NOMO-1 treated with DMSO at 0.1 percent for 48 hours (cell line): ENCODE results near the gene CST7.
"Not testable (repeated sequence)": the region's sequence is repeated elsewhere in the genome, so short reads cannot be mapped to it uniquely, and the experiment has no call there.

Experiments used
- DNase-seq: peaks from one replicate; lab custom pipeline; 2025; ENCODE audit not compliant: unreplicated experiment; lab: John Stamatoyannopoulos, UW

CST7 gene

DNA sequence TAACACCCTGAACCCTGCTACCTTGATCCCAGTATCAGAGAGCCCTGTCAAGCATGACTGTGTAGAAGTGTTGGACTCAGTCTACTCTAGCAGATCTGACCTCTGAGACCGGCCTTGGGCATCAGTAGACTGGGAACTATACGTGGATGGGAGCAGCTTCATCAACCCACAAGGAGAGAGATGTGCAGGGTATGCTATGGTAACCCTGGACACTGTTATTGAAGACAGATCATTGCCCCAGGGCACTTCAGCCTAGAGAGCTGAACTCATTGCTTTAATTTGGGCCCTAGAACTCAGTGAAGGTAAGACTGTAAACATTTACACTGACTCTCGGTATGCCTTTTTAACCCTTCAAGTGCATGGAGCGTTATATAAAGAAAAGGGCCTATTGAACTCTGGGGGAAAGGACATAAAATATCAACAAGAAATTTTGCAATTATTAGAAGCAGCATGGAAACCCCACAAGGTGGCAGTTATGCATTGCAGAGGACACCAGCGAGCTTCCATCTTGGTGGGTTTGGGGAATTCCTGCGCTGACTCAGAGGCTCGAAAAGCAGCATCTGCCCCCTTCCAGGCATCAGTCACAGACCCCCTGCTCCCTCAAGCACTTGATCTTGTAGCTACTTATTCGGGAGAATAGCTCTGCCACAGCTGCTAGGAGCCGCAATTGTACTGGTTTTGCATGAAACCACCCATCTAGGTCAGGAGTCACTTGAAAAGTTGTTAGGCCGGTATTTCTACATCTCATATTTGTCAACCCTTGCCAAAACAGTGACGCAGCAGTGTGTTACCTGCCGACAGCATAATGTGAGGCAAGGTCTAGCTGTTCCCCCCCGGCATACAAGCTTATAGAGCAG is 19.0 kb upstream of the CST7 start:
- DNase-seq, result not testable (repeated sequence)

DNA sequence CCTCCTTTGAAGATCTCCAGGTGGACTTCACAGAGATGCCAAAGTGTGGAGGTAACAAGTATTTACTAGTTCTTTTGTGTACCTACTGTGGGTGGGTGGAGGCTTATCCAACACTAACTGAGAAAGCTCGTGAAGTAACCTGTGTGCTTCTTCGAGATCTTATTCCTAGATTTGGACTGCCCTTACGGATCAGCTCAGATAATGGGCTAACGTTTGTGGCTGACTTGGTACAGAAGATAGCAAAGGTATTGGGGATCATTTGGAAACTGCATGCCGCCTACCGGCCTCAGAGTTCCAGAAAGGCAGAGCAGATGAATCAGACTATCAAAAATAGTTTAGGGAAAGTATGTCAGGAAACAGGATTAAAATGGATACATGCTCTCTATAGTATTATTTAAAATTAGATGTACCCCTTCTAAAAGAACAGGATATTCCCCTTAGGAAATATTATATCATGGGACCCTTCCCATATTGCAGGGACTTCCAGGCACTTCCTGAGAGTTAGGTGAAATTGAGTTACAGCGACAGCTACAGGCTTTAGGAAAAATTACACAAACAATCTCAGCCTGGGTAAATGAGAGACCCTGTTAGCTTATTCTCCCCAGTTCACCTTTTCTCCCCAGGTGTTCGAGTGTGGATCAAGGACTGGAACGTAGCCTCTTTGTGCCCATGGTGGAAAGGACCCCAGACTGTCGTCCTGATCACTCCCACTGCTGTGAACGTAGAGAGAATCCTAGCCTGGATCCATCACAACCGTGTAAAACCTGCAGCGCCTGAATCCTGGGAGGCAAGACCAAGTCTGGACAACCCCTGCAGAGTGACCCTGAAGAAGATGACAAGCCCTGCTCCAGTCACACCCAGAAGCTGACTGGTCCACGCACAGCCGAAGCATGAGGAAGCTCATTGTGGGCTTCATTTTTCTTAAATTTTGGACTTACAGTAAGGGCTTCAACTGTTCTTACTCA is 18.1 kb upstream of the CST7 start:
- DNase-seq, result not testable (repeated sequence)

DNA sequence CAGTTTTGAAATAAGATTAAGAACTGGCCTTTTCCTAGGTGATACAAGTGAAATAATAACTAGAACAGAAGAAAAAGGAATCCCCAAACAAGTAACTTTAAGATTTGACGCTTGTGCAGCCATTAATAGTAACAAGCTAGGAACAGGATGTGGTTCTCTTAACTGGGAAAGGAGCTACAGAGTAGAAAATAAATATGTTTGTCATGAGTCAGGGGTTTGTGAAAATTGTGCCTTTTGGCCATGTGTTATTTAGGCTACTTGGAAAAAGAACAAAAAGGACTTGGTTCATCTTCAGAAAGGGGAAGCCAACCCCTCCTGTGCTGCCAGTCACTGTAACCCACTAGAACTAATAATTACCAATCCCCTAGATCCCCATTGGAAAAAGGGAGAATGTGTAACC is 17.2 kb upstream of the CST7 start:
- not testable (repeated sequence) for DNase-seq

DNA sequence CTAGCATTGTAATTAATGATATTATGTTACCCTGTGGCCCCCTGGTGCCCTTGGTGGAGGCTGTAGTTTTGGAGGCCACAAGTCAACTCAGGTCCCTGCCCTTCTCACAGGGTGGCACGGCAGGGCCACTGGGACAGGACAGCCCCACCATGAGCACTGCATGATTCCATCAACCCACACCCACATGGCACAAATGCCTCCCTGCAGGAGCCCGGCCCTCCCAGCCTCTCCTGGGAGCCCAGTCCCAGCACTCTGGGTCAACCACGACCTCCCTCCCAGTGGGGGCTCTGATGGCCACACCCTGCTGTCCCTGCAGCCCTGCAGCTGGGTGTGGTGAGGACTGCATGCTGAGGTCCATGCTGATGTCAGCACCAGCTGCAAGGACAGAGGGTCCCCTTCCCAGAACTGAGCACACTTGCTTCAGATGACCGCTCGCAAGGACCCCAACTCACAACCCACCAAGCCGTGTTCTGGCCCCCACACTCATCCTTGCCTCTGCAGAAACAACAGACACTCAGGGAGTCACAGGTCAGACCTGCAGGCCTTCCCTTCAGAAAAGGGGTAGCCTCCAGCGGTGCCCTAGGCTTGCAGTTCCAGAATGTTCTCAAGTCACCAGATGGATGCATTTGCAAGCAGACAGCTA is 15.7 kb upstream of the CST7 start:
- no peak for DNase-seq

DNA sequence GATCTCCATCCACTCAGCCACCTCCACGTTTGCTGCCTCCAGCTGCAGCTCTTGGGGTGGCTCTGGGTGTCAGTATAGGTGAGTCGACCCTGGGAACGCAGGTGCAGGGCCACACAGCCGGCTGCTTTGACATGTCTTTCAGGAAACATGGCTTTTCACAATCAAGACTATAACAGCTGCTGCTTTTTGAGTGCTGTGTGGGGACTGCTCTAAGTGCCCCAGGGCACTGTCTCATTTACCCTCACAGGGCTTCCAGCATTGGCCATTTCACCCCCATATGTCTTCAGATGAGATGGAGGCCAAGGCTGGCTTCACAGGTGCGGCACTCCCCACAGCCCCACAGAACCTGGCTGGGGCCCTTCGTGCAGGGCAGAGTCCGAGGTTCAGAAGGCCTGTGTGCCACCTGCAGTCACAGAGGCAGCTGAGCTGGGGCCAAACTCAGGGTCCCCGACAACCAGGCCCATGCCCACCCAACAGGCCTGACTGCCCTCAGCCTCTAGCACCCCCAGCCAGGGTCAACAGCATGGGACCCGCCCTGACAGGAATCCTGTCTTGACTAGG is 14.9 kb upstream of the CST7 start:
- no peak for DNase-seq

DNA sequence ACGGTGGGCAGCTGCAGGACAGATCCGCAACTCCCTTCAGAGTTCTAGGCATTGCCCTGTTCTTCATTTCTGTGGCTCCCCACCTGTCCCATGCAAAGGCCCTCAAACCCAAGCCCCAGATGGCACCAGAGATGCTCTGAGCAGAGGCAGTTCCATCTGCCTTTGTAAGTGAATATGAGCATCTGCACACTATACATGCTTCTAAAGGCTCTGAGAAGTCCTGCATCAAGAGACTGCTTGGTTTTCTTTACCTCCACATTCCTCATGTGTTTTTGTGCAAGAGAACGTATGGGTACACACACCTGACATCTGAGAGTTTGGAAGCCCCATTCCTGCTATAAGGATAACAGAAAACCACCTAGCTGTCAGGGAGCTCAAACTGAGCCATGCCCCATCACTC is 14.4 kb upstream of the CST7 start:
- DNase-seq, result no peak

DNA sequence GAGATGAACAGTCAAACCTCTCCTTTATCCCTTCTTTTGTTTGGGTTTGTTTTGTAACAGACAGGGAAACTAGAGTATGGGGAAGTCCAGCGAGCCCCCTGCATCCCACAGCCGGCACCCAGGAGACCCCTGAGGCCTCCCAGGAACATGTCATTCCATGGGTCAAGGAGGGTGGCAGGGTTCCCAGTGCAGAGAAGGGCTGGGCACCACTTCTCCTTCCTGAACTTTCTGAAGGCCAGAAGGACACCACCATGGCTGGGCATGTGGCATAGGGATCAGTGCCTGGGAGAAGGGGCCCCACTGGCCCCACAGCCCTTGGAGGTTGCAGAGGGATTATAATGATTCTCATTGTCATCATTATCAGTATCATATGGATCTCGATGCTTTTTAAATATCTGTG is 13.9 kb upstream of the CST7 start:
- no peak for DNase-seq

DNA sequence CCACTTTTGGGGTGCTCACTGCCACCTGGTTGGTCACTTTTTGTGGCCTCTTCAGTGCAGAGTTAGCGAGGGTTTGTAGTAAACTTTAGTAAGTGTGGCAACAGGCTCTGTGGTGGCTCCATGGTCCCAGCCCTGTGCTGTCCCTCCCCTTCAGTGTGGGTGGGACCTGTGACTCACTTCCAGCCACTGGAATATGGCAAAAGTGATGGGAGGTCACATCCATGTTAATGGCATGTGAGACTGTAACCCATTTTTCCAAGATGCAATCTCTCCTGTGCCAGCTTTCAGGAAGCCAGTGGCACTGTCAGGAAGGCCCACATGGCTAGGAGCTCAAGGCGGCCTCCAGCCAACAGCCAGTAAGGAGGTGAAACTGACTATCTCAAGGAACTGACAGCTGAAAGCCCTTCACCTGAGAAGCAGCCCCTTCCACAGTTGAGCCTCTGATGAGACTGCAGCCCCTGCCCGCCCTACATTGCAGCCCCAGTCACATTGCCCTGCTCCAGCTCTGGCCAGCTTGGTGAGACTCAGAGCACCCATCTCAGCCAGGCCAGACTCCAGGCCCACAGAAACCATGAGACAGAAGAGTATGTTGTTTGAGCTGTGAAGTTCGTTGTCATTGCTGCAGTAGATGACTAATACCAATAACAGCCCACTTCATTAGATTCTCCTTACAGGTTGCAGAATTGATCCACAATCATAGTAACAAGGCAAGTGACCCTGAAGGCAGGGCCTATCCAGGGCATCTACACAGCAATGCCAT is 13.1 kb upstream of the CST7 start:
- no peak for DNase-seq

DNA sequence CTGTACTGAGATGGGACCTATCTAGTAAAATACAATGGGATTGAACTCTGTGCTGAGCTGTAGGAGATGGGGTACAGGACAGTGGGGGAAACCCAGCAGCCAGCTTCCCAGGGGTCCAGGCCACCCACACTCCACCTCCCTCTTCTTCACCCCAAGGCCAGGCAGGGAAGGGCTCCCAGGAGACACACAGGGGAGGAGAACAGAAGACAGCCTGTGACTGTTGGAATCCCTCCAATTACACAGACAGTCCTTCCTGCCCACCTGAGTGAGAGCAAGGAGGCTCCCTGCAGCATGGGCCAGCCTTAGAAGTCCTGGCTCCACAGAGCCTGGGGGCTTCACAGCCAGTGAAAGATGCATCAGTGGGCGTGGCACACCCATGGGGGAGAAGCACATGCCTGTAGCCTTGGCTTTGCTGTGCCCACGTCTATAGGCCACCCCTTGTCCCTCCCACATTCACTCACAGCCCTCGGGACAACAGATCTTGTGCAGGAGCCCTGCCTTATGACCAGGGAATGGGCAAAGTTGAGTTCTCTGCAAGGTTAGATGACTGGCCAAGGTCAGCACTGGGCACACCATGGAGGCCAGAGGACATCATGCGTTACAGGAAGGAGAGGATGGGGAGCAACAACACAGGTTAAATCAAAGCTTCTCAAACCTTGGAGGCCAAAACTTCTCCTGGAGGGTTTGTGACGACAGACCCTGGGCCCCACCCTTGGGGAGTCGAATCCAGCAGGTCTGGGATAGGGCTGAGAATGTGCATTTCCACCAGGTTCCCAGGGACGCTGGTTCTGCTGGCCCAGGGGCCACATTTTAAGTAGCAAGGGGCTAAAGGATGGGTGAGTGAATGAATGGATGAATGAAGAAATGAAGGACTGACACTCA is 12.3 kb upstream of the CST7 start:
- no peak for DNase-seq

DNA sequence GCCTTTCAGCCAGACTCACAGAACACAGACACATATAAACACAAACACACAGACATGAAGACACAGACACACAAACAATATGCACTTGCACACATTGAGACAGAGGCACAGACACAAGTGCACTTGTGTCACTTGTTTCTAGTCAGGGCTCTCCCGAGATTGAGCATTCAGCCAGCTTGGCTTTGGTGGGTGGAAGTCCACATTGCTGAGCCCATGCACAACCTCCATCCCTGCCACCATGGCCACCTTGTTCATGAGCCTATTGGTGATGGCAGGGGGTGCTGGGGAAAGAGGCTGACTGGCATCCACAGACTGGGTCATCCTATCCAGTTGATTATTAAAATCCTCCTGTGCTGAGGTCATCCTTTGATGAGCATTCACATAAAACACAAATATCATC is 11.5 kb upstream of the CST7 start:
- DNase-seq, result no peak

DNA sequence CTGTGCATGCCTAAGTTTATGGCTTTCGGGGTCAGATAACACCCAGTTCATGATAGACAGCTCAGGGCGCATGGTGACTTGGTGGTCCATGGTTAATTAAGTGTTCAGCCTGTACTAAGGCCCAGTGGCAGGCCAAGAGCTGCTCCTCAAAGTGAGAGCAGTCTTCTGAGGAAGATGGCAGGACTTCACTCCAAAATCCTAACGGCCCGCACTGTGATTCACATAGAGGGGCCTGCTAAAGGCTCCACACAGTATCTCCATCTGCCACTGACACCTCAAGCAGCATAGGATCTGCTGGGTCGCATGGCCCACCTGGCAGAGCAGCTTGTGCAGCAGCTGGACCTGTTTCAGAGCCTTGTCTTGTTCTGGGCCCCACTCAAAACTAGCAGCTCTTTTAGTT is 10.6 kb upstream of the CST7 start:
- DNase-seq, result no peak

DNA sequence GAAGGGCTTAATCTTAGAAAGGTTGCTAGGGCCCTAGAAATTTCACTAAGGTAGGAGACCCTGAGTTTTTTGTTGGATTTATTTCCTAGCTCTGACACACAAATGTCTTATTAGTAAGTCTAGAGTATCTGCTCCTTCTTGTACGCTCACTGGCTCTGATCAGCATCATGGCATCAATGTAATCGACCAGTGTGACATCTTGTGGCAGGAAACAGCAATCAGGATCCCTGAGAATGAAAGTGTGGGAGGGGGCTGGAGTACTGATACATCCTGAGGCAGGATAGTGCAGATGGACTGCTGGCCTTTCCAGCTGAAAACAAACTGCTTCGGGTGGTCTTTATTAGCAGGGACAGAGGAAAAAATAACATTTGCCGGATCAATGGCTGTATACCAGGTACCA is 10.0 kb upstream of the CST7 start:
- DNase-seq, result no peak

DNA sequence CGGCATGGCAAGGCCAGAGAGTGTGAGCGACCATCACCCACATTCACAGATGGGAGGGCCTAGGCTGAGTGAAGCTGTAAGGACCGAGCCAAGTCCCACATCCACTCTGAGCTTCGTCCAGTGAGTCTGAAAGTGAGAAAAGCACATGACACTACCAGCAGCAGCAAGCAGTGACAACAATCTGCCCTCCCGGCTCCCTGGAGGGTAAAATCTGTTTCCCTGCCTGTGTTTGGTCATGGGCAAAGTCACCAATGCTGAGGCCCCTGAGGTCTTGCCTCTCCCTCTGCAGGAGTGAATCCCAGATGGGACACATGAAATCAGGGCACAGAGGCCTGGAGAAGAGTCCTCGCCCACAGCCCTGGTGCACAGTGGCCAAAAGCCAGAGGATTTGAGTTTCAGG is 6.4 kb upstream of the CST7 start:
- DNase-seq, result no peak

DNA sequence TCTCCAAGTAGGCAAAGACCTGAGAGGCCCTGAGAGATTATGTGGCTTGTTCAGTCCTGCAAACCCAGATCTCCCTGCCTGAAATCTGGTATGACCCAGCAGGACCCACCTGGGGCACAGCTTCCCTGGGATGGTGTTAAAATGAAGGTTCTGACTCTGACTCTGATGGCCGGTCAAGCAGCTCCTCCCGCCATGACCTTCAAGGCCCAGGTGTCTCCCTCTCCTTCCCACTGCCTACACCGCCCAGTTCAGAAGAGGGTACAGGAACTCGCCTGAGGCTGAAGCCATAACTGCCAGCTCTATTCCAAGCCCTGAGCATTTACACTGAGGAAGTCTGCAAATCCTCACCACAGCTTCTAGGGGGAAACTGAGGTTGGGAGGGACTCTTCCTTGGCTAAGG is 5.9 kb upstream of the CST7 start:
- DNase-seq, result no peak

DNA sequence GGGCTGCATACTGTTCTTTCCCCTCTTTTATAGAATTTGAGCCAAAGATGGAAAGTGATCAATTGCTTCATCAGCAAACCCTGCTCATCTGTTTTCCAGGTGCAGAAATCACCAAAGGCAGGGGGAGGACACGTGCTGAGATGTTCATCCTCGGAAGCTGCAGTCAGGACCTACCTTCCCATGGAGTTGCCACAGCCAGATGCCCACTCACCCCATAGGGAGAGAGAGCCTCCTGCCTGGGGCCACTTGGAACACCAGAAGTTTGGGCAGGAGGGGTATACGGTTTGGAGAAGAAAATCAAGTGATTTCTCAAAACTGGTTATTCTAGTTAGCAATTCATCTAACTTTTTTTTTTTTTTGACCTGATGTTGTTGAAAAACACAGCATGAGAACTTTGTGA is 5.3 kb upstream of the CST7 start:
- no peak for DNase-seq

DNA sequence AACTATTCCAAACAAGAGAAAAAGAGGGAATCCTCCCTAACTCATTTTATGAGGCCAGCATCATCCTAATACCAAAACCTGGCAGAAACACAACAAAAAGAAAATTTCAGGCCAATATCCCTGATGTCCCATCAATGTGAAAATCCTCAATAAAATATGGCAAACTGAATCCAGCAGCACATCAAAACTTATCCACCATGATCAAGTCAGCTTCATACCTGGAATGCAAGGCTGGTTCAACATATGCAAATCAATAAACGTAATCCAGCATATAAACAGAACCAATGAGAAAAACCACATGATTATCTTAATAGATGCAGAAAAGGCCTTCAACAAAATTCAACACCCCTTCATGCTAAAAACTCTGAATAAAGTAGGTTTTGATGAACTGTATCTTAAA is 2.7 kb upstream of the CST7 start:
- DNase-seq, result not testable (repeated sequence)

DNA sequence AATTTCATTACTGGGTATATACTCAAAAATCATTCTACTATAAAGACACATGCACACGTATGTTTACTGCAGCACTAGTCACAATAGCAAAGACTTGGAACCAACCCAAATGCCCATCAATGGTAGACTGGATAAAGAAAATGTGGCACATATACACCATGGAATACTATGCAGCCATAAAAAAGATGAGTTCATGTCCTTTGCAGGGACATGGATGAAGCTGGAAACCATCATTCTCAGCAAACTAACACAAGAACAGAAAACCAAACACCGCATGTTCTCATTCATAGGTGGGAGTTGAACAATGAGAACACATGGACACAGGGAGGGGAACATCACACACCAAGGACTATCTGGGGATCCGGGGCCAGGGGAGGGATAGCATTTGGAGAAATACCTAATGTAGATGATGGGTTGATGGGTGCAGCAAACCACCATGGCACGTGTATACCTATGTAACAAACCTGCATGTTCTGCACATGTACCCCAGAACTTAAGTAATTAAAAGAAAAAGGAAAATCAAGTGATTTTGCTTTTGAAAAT is 602 bp upstream of the CST7 start:
- DNase-seq, result not testable (repeated sequence)

DNA sequence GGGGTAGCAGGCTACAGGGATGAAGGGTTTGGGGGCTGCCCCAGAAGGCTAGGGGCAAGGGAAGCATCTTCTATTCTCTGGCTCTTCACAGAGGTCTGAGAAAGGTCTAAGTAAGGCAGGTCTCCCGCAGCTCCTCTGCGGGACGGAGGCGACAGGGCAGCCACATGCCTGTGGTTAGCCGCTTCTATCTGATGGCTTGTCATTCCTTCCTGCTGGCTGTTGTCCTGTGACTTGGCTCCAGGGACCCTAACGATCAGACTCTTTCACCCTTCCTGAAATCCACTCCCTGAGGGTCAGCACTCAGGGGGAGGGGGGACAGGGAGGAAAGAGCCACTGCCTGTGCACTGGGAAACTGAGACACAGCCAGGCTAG is 673 bp downstream of the CST7 start:
- DNase-seq, result peak; percentile 7

DNA sequence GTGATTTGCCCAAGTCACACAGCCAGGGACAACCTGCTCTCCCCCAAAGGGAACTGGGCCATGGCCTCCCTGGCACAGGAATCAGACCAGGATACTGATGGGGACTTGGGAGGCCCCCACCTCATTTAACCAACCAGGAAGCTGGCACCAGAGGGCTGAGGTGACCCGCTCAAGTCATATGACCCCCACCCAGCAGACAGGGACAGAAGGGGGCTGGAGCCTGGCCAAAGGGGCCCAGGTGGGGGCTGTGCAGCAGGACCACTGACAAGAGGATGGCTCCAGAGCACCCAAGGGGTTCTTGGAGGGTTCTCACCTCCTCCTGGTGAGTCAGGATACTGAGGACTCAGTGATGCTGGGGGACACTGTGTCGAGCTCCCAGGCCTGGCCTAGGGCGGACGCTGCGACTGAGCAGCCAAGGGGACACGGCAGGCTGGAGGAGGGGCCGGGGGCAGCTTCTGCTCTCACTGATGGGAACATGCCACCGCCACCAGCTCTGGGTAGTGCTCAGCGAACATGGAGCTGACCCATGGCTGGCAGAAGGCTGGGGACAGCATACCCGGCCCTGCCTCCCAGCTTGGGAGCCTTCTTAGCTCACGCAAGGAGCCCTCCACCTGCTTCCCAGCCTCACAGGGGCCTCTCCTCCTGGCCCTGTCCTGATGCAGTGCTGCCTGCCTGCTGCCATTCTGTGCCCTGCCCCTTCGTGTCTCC is 1.2 kb downstream of the CST7 start:
- DNase-seq, result no peak
